GM23338 (cell line): ENCODE results near the gene NSMCE1. TPM values are rescaled to one million over a fixed set of nuclear protein-coding genes. Genes with fewer than 3 reads are reported as not detected.
A peak's percentile ranks its signal among the peaks of the same experiment; 100 is the strongest.

ENCODE experiments used
- ATAC-seq: fragments of 200-7000 bp; cut with Tn5 transposase; 3 replicates; pipeline ENCODE4 v1.9.1; 2020
- DNase-seq: peaks from one replicate; pipeline ENCODE4 v3.0.0-alpha.2; 2015; ENCODE audit warnings: low spot score
- H2AFZ ChIP-seq: fragments of 200-600 bp; sonication (generic); 2 replicates; pipeline ENCODE4 v1.8.0; 2016; ENCODE audit warnings: antibody characterized with exemption, mild to moderate bottlenecking, moderate library complexity
- H3F3A ChIP-seq: fragments of 200-600 bp; sonication (generic); replicated peaks from 2 replicates; pipeline ENCODE4 v1.8.0; 2017; ENCODE audit warnings: antibody characterized with exemption, mixed run types, low read depth
- H3K27ac ChIP-seq: fragments of 200-600 bp; sonication (generic); 2 replicates; pipeline ENCODE4 v1.6.1; 2016; ENCODE audit warnings: low read depth
- H3K27me3 ChIP-seq: fragments of 200-600 bp; sonication (generic); 2 replicates; pipeline ENCODE4 v1.8.0; 2016; ENCODE audit warnings: mild to moderate bottlenecking, mixed run types, moderate library complexity; ENCODE audit not compliant: insufficient read depth
- H3K36me3 ChIP-seq: fragments of 200-600 bp; sonication (generic); 2 replicates; pipeline ENCODE4 v1.8.0; 2016; ENCODE audit warnings: mild to moderate bottlenecking; ENCODE audit not compliant: insufficient read depth
- H3K4me1 ChIP-seq: fragments of 200-600 bp; sonication (generic); 2 replicates; pipeline ENCODE4 v1.8.0; 2016; ENCODE audit warnings: mild to moderate bottlenecking, moderate library complexity; ENCODE audit not compliant: insufficient read depth
- H3K4me2 ChIP-seq: fragments of 200-600 bp; sonication (generic); 2 replicates; pipeline ENCODE4 v1.7.1; 2017; ENCODE audit warnings: mixed run types
- H3K4me3 ChIP-seq: fragments of 200-600 bp; sonication (generic); 2 replicates; pipeline ENCODE4 v1.6.1; 2016; ENCODE audit warnings: mixed run types
- H3K79me2 ChIP-seq: fragments of 200-600 bp; sonication (generic); replicated peaks from 2 replicates; pipeline ENCODE4 v1.8.0; 2017; ENCODE audit warnings: mild to moderate bottlenecking; ENCODE audit not compliant: insufficient read depth
- H3K9me2 ChIP-seq: fragments of 200-600 bp; sonication (generic); 2 replicates; pipeline ENCODE4 v1.8.0; 2017; ENCODE audit not compliant: insufficient read depth
- H4K20me1 ChIP-seq: fragments of 200-600 bp; sonication (generic); replicated peaks from 2 replicates; pipeline ENCODE4 v1.8.0; 2017; ENCODE audit warnings: mild to moderate bottlenecking; ENCODE audit not compliant: insufficient read depth
- H3K27ac Mint-ChIP-seq: 2 replicates; pipeline ENCODE4 v1.8.0; 2020; ENCODE audit warnings: inconsistent platforms, mild to moderate bottlenecking, moderate library complexity, mixed read lengths
- H3K27me3 Mint-ChIP-seq: 3 replicates; pipeline ENCODE4 v1.8.0; 2022; ENCODE audit warnings: low read depth, mild to moderate bottlenecking, moderate library complexity, mixed read lengths, inconsistent platforms; ENCODE audit not compliant: insufficient read depth, poor library complexity
- H3K36me3 Mint-ChIP-seq: 3 replicates; pipeline ENCODE4 v1.8.0; 2021; ENCODE audit warnings: low read depth, mild to moderate bottlenecking, inconsistent platforms, moderate library complexity, mixed read lengths
- H3K4me1 Mint-ChIP-seq: 3 replicates; pipeline ENCODE4 v1.8.0; 2020; ENCODE audit warnings: mild to moderate bottlenecking, inconsistent platforms, mixed read lengths
- H3K4me3 Mint-ChIP-seq: 3 replicates; pipeline ENCODE4 v1.8.0; 2021; ENCODE audit warnings: moderate library complexity, mild to moderate bottlenecking, inconsistent platforms, mixed read lengths
- H3K9me3 Mint-ChIP-seq: 3 replicates; pipeline ENCODE4 v1.8.0; 2020; ENCODE audit warnings: moderate library complexity, mild to moderate bottlenecking, inconsistent platforms, mixed read lengths
- CREB1 ChIP-seq: fragments of 250-450 bp; sonication (Bioruptor Pico); IDR thresholded peaks from 2 replicates; pipeline ENCODE4 v1.5.0; 2020; ENCODE audit warnings: low read depth, mild to moderate bottlenecking, moderate library complexity
- EZH2 ChIP-seq: fragments of 200-600 bp; sonication (generic); IDR thresholded peaks from one replicate; pipeline ENCODE4 v1.8.0; 2017; ENCODE audit warnings: antibody characterized with exemption, mild to moderate bottlenecking, low read depth; ENCODE audit not compliant: unreplicated experiment
- EZH2phosphoT487 ChIP-seq: fragments of 200-600 bp; sonication (generic); IDR thresholded peaks from one replicate; pipeline ENCODE4 v1.8.1; 2018; ENCODE audit warnings: antibody characterized with exemption; ENCODE audit not compliant: unreplicated experiment
- JUNB ChIP-seq: IDR thresholded peaks from one replicate; pipeline ENCODE4 v1.6.1; 2016; ENCODE audit warnings: antibody characterized with exemption; ENCODE audit not compliant: unreplicated experiment
- NANOG ChIP-seq: IDR thresholded peaks from 2 replicates; pipeline ENCODE4 v1.6.1; 2016; ENCODE audit warnings: antibody characterized with exemption, borderline replicate concordance
- POLR2AphosphoS5 ChIP-seq: IDR thresholded peaks from 2 replicates; pipeline ENCODE4 v1.6.1; 2016; ENCODE audit warnings: antibody characterized with exemption, low read depth
- STAT1 ChIP-seq: IDR thresholded peaks from one replicate; pipeline ENCODE4 v1.6.1; 2016; ENCODE audit warnings: antibody characterized with exemption; ENCODE audit not compliant: unreplicated experiment
- ZNF114 ChIP-seq: fragments of 250-450 bp; sonication (Bioruptor Pico); IDR thresholded peaks from 2 replicates; pipeline ENCODE4 v1.5.0; 2020; ENCODE audit warnings: mild to moderate bottlenecking, moderate library complexity
- ZNF331 ChIP-seq: fragments of 250-450 bp; sonication (Bioruptor Pico); IDR thresholded peaks from 2 replicates; pipeline ENCODE4 v1.5.0; 2020; ENCODE audit warnings: low read depth, mild to moderate bottlenecking, moderate library complexity
- polyA plus RNA-seq: library from polyadenylated mRNA; unstranded; fragments of >200 nt; fragmentation: Nextera tagmentation; extraction: Ambion mirVana; gene quantifications from 2 replicates; pipeline ENCODE4 v1.2.1, GENCODE V29; 2016
- total RNA-seq: library from RNA; depleted of rRNA; stranded (reverse); fragments of >200 nt; shearing (Covaris generic); gene quantifications from 2 replicates; pipeline ENCODE4 v1.2.3, GENCODE V29; 2014
- TF ChIP-seq, protein P1 (sequence below): IDR thresholded peaks from one replicate; pipeline ENCODE4 v1.6.1; 2018; ENCODE audit warnings: antibody characterized with exemption; ENCODE audit not compliant: unreplicated experiment
- TF ChIP-seq, protein P2 (sequence below): fragments of 250-450 bp; sonication (Bioruptor Pico); IDR thresholded peaks from 2 replicates; pipeline ENCODE4 v1.5.0; 2020; ENCODE audit warnings: mild to moderate bottlenecking, moderate library complexity
- TF ChIP-seq, protein P3 (sequence below), 2 experiments: fragments of 200-600 bp in 1 of 2; sonication (generic) in 1 of 2; conservative IDR thresholded peaks; 2 replicates each; pipeline versions ENCODE4 v1.5.1 to v1.6.1; 2016 to 2017; ENCODE audit warnings: antibody characterized with exemption in 2 of 2, low read depth in 2 of 2, mild to moderate bottlenecking in 2 of 2, moderate library complexity in 1 of 2
- TF ChIP-seq, protein P4 (sequence below): IDR thresholded peaks from 2 replicates; pipeline ENCODE4 v1.6.1; 2016; ENCODE audit warnings: antibody characterized with exemption

NSMCE1 gene
- total and polyA plus RNA-seq, 2 experiments from 2014 or later, result 30.6 to 50.8 TPM

DNA sequence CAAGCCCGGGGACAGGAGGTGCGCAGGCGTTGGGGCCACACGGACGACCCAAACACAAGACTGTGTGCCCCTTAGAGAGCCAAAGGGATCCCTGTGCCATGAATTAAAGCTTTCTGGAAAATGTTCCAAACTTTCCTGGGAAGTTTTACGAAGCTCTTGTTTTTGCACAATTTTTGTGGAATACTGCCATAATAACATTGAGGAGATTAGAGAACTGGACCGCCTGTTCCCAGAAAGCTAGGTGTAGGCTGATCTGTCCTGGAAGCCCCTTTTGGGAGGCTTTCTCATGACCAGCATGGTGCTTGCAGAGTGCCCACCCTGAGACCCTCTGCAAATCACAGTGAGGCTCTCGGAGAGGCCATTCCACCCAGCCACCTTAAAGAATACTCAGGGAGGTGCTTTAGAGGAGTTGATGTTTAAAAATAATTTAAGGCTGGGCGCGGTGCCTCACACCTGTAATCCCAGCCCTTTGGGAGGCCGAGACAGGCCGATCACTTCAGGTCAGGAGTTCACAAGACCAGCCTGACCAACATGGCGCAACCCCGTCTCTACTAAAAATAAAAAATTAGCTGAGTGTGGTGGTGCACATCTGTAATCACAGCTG is 64.2 kb downstream of the NSMCE1 start:
- no peaks in the 10 kb centered on the region for H3K36me3 Mint-ChIP-seq

More for the DNA sequence above, 64.2 kb downstream of the NSMCE1 start:
- H3K36me3 ChIP-seq, result no peaks in the 10 kb centered on the region
- H2AFZ ChIP-seq, result peak overlapping the region; percentile 64
- Mint-ChIP-seq H3K4me3 (peak overlapping the region; percentile 96), H3K27me3 (peaks cover 13% of the 10 kb centered on the region), H3K9me3 (peaks cover 7% of the 10 kb centered on the region), H3K4me1 (peaks cover 9% of the 10 kb centered on the region; the same call in 2 of the 3 replicates), H3K27ac (peak overlapping the region; percentile 100)
- no peaks in the 10 kb centered on the region for H3K27me3 ChIP-seq
- peaks cover 4% of the 10 kb centered on the region; the same call in 1 of the 2 replicates for H3K4me1 ChIP-seq
- no peaks in the 10 kb centered on the region for H3F3A ChIP-seq
- H4K20me1 ChIP-seq, result no peaks in the 10 kb centered on the region
- peak overlapping the region; percentile 96 for H3K4me2 ChIP-seq
- no peak for ATAC-seq
- peak overlapping the region; percentile 96 for H3K27ac ChIP-seq
- H3K79me2 ChIP-seq, result peaks cover 14% of the 10 kb centered on the region
- DNase-seq, result no peak
- peak overlapping the region; percentile 65 for H3K4me3 ChIP-seq
- no peak for TF ChIP-seq ZNF114
- TF ChIP-seq, protein P1, sequence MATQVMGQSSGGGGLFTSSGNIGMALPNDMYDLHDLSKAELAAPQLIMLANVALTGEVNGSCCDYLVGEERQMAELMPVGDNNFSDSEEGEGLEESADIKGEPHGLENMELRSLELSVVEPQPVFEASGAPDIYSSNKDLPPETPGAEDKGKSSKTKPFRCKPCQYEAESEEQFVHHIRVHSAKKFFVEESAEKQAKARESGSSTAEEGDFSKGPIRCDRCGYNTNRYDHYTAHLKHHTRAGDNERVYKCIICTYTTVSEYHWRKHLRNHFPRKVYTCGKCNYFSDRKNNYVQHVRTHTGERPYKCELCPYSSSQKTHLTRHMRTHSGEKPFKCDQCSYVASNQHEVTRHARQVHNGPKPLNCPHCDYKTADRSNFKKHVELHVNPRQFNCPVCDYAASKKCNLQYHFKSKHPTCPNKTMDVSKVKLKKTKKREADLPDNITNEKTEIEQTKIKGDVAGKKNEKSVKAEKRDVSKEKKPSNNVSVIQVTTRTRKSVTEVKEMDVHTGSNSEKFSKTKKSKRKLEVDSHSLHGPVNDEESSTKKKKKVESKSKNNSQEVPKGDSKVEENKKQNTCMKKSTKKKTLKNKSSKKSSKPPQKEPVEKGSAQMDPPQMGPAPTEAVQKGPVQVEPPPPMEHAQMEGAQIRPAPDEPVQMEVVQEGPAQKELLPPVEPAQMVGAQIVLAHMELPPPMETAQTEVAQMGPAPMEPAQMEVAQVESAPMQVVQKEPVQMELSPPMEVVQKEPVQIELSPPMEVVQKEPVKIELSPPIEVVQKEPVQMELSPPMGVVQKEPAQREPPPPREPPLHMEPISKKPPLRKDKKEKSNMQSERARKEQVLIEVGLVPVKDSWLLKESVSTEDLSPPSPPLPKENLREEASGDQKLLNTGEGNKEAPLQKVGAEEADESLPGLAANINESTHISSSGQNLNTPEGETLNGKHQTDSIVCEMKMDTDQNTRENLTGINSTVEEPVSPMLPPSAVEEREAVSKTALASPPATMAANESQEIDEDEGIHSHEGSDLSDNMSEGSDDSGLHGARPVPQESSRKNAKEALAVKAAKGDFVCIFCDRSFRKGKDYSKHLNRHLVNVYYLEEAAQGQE, result no peak
- no peak for TF ChIP-seq CREB1
- TF ChIP-seq, protein P2, sequence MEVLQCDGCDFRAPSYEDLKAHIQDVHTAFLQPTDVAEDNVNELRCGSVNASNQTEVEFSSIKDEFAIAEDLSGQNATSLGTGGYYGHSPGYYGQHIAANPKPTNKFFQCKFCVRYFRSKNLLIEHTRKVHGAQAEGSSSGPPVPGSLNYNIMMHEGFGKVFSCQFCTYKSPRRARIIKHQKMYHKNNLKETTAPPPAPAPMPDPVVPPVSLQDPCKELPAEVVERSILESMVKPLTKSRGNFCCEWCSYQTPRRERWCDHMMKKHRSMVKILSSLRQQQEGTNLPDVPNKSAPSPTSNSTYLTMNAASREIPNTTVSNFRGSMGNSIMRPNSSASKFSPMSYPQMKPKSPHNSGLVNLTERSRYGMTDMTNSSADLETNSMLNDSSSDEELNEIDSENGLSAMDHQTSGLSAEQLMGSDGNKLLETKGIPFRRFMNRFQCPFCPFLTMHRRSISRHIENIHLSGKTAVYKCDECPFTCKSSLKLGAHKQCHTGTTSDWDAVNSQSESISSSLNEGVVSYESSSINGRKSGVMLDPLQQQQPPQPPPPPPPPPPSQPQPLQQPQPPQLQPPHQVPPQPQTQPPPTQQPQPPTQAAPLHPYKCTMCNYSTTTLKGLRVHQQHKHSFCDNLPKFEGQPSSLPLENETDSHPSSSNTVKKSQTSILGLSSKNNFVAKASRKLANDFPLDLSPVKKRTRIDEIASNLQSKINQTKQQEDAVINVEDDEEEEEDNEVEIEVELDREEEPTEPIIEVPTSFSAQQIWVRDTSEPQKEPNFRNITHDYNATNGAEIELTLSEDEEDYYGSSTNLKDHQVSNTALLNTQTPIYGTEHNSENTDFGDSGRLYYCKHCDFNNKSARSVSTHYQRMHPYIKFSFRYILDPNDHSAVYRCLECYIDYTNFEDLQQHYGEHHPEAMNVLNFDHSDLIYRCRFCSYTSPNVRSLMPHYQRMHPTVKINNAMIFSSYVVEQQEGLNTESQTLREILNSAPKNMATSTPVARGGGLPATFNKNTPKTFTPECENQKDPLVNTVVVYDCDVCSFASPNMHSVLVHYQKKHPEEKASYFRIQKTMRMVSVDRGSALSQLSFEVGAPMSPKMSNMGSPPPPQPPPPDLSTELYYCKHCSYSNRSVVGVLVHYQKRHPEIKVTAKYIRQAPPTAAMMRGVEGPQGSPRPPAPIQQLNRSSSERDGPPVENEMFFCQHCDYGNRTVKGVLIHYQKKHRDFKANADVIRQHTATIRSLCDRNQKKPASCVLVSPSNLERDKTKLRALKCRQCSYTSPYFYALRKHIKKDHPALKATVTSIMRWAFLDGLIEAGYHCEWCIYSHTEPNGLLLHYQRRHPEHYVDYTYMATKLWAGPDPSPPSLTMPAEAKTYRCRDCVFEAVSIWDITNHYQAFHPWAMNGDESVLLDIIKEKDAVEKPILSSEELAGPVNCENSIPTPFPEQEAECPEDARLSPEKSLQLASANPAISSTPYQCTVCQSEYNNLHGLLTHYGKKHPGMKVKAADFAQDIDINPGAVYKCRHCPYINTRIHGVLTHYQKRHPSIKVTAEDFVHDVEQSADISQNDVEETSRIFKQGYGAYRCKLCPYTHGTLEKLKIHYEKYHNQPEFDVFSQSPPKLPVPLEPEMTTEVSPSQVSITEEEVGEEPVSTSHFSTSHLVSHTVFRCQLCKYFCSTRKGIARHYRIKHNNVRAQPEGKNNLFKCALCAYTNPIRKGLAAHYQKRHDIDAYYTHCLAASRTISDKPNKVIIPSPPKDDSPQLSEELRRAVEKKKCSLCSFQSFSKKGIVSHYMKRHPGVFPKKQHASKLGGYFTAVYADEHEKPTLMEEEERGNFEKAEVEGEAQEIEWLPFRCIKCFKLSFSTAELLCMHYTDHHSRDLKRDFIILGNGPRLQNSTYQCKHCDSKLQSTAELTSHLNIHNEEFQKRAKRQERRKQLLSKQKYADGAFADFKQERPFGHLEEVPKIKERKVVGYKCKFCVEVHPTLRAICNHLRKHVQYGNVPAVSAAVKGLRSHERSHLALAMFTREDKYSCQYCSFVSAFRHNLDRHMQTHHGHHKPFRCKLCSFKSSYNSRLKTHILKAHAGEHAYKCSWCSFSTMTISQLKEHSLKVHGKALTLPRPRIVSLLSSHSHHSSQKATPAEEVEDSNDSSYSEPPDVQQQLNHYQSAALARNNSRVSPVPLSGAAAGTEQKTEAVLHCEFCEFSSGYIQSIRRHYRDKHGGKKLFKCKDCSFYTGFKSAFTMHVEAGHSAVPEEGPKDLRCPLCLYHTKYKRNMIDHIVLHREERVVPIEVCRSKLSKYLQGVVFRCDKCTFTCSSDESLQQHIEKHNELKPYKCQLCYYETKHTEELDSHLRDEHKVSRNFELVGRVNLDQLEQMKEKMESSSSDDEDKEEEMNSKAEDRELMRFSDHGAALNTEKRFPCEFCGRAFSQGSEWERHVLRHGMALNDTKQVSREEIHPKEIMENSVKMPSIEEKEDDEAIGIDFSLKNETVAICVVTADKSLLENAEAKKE (CRISPR knock-in tag), result no peak
- no peak for TF ChIP-seq POLR2AphosphoS5
- TF ChIP-seq ZNF331 (CRISPR knock-in tag), result no peak
- TF ChIP-seq EZH2phosphoT487, result no peak
- TF ChIP-seq, protein P3, sequence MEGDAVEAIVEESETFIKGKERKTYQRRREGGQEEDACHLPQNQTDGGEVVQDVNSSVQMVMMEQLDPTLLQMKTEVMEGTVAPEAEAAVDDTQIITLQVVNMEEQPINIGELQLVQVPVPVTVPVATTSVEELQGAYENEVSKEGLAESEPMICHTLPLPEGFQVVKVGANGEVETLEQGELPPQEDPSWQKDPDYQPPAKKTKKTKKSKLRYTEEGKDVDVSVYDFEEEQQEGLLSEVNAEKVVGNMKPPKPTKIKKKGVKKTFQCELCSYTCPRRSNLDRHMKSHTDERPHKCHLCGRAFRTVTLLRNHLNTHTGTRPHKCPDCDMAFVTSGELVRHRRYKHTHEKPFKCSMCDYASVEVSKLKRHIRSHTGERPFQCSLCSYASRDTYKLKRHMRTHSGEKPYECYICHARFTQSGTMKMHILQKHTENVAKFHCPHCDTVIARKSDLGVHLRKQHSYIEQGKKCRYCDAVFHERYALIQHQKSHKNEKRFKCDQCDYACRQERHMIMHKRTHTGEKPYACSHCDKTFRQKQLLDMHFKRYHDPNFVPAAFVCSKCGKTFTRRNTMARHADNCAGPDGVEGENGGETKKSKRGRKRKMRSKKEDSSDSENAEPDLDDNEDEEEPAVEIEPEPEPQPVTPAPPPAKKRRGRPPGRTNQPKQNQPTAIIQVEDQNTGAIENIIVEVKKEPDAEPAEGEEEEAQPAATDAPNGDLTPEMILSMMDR (conservative IDR thresholded peaks at IDR 0.05; ENCODE audit: low read depth in 2 of 2), result no peak
- TF ChIP-seq EZH2, result no peak
- no peak for TF ChIP-seq NANOG
- TF ChIP-seq, protein P4, sequence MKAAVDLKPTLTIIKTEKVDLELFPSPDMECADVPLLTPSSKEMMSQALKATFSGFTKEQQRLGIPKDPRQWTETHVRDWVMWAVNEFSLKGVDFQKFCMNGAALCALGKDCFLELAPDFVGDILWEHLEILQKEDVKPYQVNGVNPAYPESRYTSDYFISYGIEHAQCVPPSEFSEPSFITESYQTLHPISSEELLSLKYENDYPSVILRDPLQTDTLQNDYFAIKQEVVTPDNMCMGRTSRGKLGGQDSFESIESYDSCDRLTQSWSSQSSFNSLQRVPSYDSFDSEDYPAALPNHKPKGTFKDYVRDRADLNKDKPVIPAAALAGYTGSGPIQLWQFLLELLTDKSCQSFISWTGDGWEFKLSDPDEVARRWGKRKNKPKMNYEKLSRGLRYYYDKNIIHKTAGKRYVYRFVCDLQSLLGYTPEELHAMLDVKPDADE, result no peak
- TF ChIP-seq STAT1, result no peak
- no peak for TF ChIP-seq JUNB
- no peaks in the 10 kb centered on the region for H3K9me2 ChIP-seq
